OCI-LY3 (cell line): ENCODE results near the gene CCDC141.
"Not testable (repeated sequence)": the region's sequence is repeated elsewhere in the genome, so short reads cannot be mapped to it uniquely, and the experiment has no call there.

Experiments used
- H2AFZ ChIP-seq: fragments of 200-600, 300-600 bp; shearing (Covaris generic); 2 replicates; pipeline ENCODE4 v1.6.0; 2014; ENCODE audit warnings: antibody characterized with exemption, low read depth, low read length
- H3K27ac ChIP-seq: fragments of 200-600, 300-600 bp; sonication (generic); 2 replicates; pipeline ENCODE4 v1.5.1; 2014; ENCODE audit warnings: mild to moderate bottlenecking, low read length, moderate library complexity, mixed read lengths
- H3K27me3 ChIP-seq: fragments of 200-600, 300-600 bp; sonication (generic); 2 replicates; pipeline ENCODE4 v1.6.1; 2014; ENCODE audit warnings: low read depth, low read length, mixed read lengths
- H3K36me3 ChIP-seq: fragments of 200-600, 300-600 bp; sonication (generic); replicated peaks from 2 replicates; pipeline ENCODE3; 2014; ENCODE audit warnings: low read depth, low read length, mixed read lengths
- H3K4me1 ChIP-seq: fragments of 300-600, 200-600 bp; sonication (generic); 2 replicates; pipeline ENCODE4 v1.6.1; 2014; ENCODE audit warnings: low read length, mixed read lengths
- H3K4me2 ChIP-seq: fragments of 200-600, 300-600 bp; sonication (generic); 2 replicates; pipeline ENCODE4 v1.6.1; 2014; ENCODE audit warnings: low read length, mixed read lengths
- H3K4me3 ChIP-seq: fragments of 300-600, 200-600 bp; sonication (generic); 2 replicates; pipeline ENCODE4 v1.5.1; 2014; ENCODE audit warnings: antibody characterized with exemption, mild to moderate bottlenecking, low read length, moderate library complexity
- H3K79me2 ChIP-seq: fragments of 300-600, 200-600 bp; shearing (Covaris generic); 2 replicates; pipeline ENCODE4 v1.6.1; 2014; ENCODE audit warnings: mild to moderate bottlenecking, low read length, mixed read lengths
- H3K9ac ChIP-seq: fragments of 300-600, 200-600 bp; shearing (Covaris generic); 2 replicates; pipeline ENCODE4 v1.6.0; 2014; ENCODE audit warnings: mild to moderate bottlenecking, low read length, moderate library complexity
- H3K9me3 ChIP-seq: fragments of 200-600, 300-600 bp; shearing (Covaris generic); 2 replicates; pipeline ENCODE4 v1.6.1; 2014; ENCODE audit warnings: low read length, mixed read lengths; ENCODE audit not compliant: insufficient read depth
- H4K20me1 ChIP-seq: fragments of 200-600, 300-600 bp; sonication (generic); 2 replicates; pipeline ENCODE4 v1.6.1; 2016; ENCODE audit warnings: low read length, mixed read lengths; ENCODE audit not compliant: insufficient read depth
- CTCF ChIP-seq: fragments of 200-600, 300-600 bp; sonication (generic); IDR thresholded peaks from 2 replicates; pipeline ENCODE4 v1.5.1; 2014; ENCODE audit warnings: antibody characterized with exemption, low read length, low read depth
- EZH2phosphoT487 ChIP-seq: fragments of 200-600 bp; shearing (Covaris generic); IDR thresholded peaks from 2 replicates; pipeline ENCODE4 v1.6.1; 2018; ENCODE audit warnings: antibody characterized with exemption, mixed run types, low read depth

Gene CCDC141

GRCh38 chr2:178990533-178991241 lies 59.2 kb downstream of the CCDC141 start:
- H2AFZ ChIP-seq = peak overlapping the region; percentile 75
- no peaks in the 10 kb centered on the region for H3K9me3 ChIP-seq
- H3K9ac ChIP-seq = peak overlapping the region; percentile 17
- peak overlapping the region; percentile 89 for H3K4me2 ChIP-seq
- TF ChIP-seq CTCF = no peak
- no peak for TF ChIP-seq EZH2phosphoT487
- no peaks in the 10 kb centered on the region for H4K20me1 ChIP-seq
- peaks cover 17% of the 10 kb centered on the region for H3K4me1 ChIP-seq
- H3K79me2 ChIP-seq = no peaks in the 10 kb centered on the region
- H3K36me3 ChIP-seq = no peaks in the 10 kb centered on the region
- peak overlapping the region; percentile 69 for H3K4me3 ChIP-seq
- H3K27ac ChIP-seq = peak overlapping the region; percentile 33
- no peaks in the 10 kb centered on the region for H3K27me3 ChIP-seq

DNA sequence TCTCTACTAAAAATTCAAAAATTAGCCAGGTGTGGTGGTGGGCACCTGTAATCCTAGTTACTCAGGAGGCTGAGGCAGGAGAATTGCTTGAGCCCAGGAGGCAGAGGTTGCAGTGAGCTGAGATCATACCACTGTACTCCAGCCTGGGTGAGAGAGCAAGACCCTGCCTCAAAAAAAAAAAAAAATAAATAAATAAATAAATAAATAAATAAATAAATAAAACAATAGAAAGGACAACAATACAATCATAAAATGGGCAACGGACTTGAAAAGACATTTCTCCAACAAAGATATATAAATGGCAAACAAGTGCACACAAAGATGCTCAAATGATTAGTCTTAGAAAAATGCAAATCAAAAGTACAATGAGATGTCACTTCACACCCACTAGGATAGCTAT lies 60.5 kb downstream of the CCDC141 start:
- H3K36me3 ChIP-seq, H3K79me2 ChIP-seq, H2AFZ ChIP-seq, H4K20me1 ChIP-seq, H3K27ac ChIP-seq, H3K9me3 ChIP-seq, H3K27me3 ChIP-seq, H3K9ac ChIP-seq, H3K4me3 ChIP-seq, H3K4me2 ChIP-seq: not testable (repeated sequence)
- H3K4me1 ChIP-seq = peaks cover 17% of the 10 kb centered on the region

DNA sequence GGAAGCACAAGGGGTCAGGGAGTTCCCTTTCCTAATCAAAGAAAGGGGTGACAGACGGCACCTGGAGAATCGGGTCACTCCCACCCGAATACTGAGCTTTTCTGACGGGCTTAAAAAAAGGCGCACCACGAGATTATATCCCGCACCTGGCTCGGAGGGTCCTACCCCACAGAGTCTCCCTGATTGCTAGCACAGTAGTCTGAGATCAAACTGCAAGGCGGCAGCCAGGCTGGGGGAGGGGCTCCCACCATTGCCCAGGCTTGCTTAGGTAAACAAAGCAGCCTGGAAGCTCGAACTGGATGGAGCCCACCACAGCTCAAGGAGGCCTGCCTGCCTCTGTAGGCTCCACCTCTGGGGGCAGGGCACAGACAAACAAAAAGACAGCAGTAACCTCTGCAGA lies 67.3 kb downstream of the CCDC141 start:
- H3K36me3 ChIP-seq, H4K20me1 ChIP-seq, H3K9ac ChIP-seq, H3K27me3 ChIP-seq, H3K4me2 ChIP-seq, H3K4me3 ChIP-seq, H3K9me3 ChIP-seq, H2AFZ ChIP-seq, H3K79me2 ChIP-seq, H3K27ac ChIP-seq, H3K4me1 ChIP-seq: not testable (repeated sequence)

DNA sequence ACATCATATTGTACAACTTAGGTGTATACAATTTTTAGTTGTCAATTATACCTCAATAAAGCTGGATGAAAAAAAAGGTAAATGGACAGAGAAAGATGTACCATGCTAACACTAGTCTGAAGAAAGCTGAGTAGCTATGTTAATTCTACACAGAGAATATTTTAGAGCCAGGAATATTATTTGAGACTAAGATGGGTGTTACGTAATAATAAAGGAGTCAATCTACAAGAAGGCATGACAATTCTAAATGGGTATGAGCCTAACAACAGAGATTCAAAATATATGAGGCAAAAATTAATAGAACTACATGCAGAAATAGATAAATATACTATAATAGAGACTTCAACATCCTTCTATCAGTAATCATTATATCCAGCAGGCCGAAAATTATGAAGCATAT lies 69.1 kb downstream of the CCDC141 start:
- Histone ChIP-seq H4K20me1 (no peaks in the 10 kb centered on the region), H3K27me3 (no peaks in the 10 kb centered on the region), H3K4me1 (no peaks in the 10 kb centered on the region), H3K9ac (no peak overlapping the region), H3K27ac (no peak overlapping the region), H2AFZ (no peak overlapping the region), H3K36me3 (no peaks in the 10 kb centered on the region), H3K4me2 (no peak overlapping the region), H3K79me2 (no peaks in the 10 kb centered on the region), H3K4me3 (no peak overlapping the region), H3K9me3 (no peaks in the 10 kb centered on the region)
- TF ChIP-seq CTCF = no peak

- Histone ChIP-seq H2AFZ (no peak overlapping the region), H3K9me3 (no peaks in the 10 kb centered on the region), H3K4me1 (no peaks in the 10 kb centered on the region), H3K36me3 (no peaks in the 10 kb centered on the region), H3K79me2 (no peaks in the 10 kb centered on the region), H3K4me2 (no peak overlapping the region), H4K20me1 (no peaks in the 10 kb centered on the region), H3K27me3 (no peaks in the 10 kb centered on the region), H3K27ac (no peak overlapping the region), H3K9ac (no peak overlapping the region), H3K4me3 (no peak overlapping the region)
- TF ChIP-seq EZH2phosphoT487 (no peak), CTCF (no peak)
Measured at GRCh38 chr2:178978667-178979066, 71.3 kb downstream of the CCDC141 start.
